SK-N-SH treated with all-trans-retinoic acid at 6 μM for 48 hours (cell line): ENCODE data around the gene IMPG2.

Experiments
- ATAC-seq: fragments of 200-7000 bp; cut with Tn5 transposase; 3 replicates; pipeline ENCODE4 v1.9.1; 2020; ENCODE audit warnings: mild to moderate bottlenecking, moderate library complexity
- ARNTL ChIP-seq: fragments of 450-650 bp; formaldehyde crosslinking; IDR thresholded peaks from 2 replicates; pipeline ENCODE4 v1.5.0; 2020; ENCODE audit warnings: low read depth, mild to moderate bottlenecking, moderate library complexity, borderline replicate concordance
- BACH2 ChIP-seq: fragments of 250-450 bp; sonication (Bioruptor Pico); IDR thresholded peaks from 2 replicates; pipeline ENCODE4 v1.9.0; 2021; ENCODE audit warnings: mild to moderate bottlenecking, borderline replicate concordance
- CREB5 ChIP-seq: fragments of 250-450 bp; sonication (Bioruptor Pico); IDR thresholded peaks from 2 replicates; pipeline ENCODE4 v1.5.1; 2020; ENCODE audit warnings: low read depth, mild to moderate bottlenecking, moderate library complexity
- CSDC2 ChIP-seq: fragments of 250-450 bp; sonication (Bioruptor Pico); IDR thresholded peaks from 2 replicates; pipeline ENCODE4 v1.5.0; 2020; ENCODE audit warnings: mild to moderate bottlenecking, moderate library complexity
- ESRRG ChIP-seq: fragments of 250-450 bp; sonication (Bioruptor Pico); IDR thresholded peaks from 2 replicates; pipeline ENCODE4 v1.6.1; 2021; ENCODE audit warnings: mild to moderate bottlenecking
- GLIS3 ChIP-seq: fragments of 250-450 bp; sonication (Bioruptor Pico); IDR thresholded peaks from 2 replicates; pipeline ENCODE4 v1.5.0; 2020; ENCODE audit warnings: mild to moderate bottlenecking, moderate library complexity
- ISL1 ChIP-seq: fragments of 250-450 bp; sonication (Bioruptor Pico); IDR thresholded peaks from 2 replicates; pipeline ENCODE4 v2.1.2; 2022; ENCODE audit warnings: mild to moderate bottlenecking, moderate library complexity
- OSR1 ChIP-seq: fragments of 250-450 bp; sonication (Bioruptor Pico); IDR thresholded peaks from 2 replicates; pipeline ENCODE4 v1.8.0; 2022; ENCODE audit warnings: moderate library complexity, mild to moderate bottlenecking, inconsistent platforms
- PATZ1 ChIP-seq: fragments of 250-450 bp; sonication (Bioruptor Pico); IDR thresholded peaks from 2 replicates; pipeline ENCODE4 v1.8.0; 2020; ENCODE audit warnings: mild to moderate bottlenecking, moderate library complexity, borderline replicate concordance
- POU6F1 ChIP-seq: fragments of 250-450 bp; sonication (Bioruptor Pico); IDR thresholded peaks from 2 replicates; pipeline ENCODE4 v1.8.0; 2021; ENCODE audit warnings: low read depth, mild to moderate bottlenecking, moderate library complexity, borderline replicate concordance
- PPARA ChIP-seq: fragments of 250-450 bp; sonication (Bioruptor Pico); IDR thresholded peaks from 2 replicates; pipeline ENCODE4 v1.5.0; 2020; ENCODE audit warnings: mild to moderate bottlenecking, borderline replicate concordance
- RARB ChIP-seq: fragments of 250-450 bp; sonication (Bioruptor Pico); IDR thresholded peaks from 2 replicates; pipeline ENCODE4 v1.8.0; 2021; ENCODE audit warnings: mild to moderate bottlenecking, moderate library complexity
- SNAI2 ChIP-seq: fragments of 250-450 bp; sonication (Bioruptor Pico); IDR thresholded peaks from 2 replicates; pipeline ENCODE4 v1.5.0; 2020; ENCODE audit warnings: mild to moderate bottlenecking, moderate library complexity
- TCF4 ChIP-seq: fragments of 250-450 bp; sonication (Bioruptor Pico); IDR thresholded peaks from 2 replicates; pipeline ENCODE4 v1.8.0; 2021; ENCODE audit warnings: mild to moderate bottlenecking, moderate library complexity, borderline replicate concordance
- TOX ChIP-seq: fragments of 250-450 bp; sonication (Bioruptor Pico); IDR thresholded peaks from 2 replicates; pipeline ENCODE4 v1.8.0; 2021; ENCODE audit warnings: mild to moderate bottlenecking, moderate library complexity, borderline replicate concordance
- TSHZ2 ChIP-seq: fragments of 250-450 bp; sonication (Bioruptor Pico); IDR thresholded peaks from 2 replicates; pipeline ENCODE4 v1.5.0; 2020; ENCODE audit warnings: mild to moderate bottlenecking, moderate library complexity
- ZC3H10 ChIP-seq: fragments of 250-450 bp; sonication (Bioruptor Pico); IDR thresholded peaks from 2 replicates; pipeline ENCODE4 v1.5.1; 2021; ENCODE audit warnings: mild to moderate bottlenecking, moderate library complexity
- ZFP30 ChIP-seq: fragments of 450-650 bp; formaldehyde crosslinking; IDR thresholded peaks from 2 replicates; pipeline ENCODE4 v1.5.0; 2022; ENCODE audit warnings: mild to moderate bottlenecking, moderate library complexity
- ZNF565 ChIP-seq: fragments of 450-650 bp; formaldehyde crosslinking; conservative IDR thresholded peaks from 2 replicates; pipeline ENCODE4 v1.5.0; 2020; ENCODE audit warnings: low read depth, mild to moderate bottlenecking, moderate library complexity
- ZNF70 ChIP-seq: fragments of 450-650 bp; formaldehyde crosslinking; IDR thresholded peaks from 2 replicates; pipeline ENCODE4 v1.5.0; 2020; ENCODE audit warnings: mild to moderate bottlenecking, moderate library complexity
- ZNF8 ChIP-seq: fragments of 450-650 bp; formaldehyde crosslinking; IDR thresholded peaks from 2 replicates; pipeline ENCODE4 v1.5.0; 2020; ENCODE audit warnings: mild to moderate bottlenecking, moderate library complexity

The IMPG2 gene

GRCh38 chr3:101329016-101329673 is 8.8 kb upstream of the IMPG2 start:
- TF ChIP-seq SNAI2 (CRISPR knock-in tag) = no peak
- no peak for TF ChIP-seq TCF4 (CRISPR knock-in tag)
- no peak for TF ChIP-seq TSHZ2 (CRISPR knock-in tag)
- no peak for TF ChIP-seq CREB5
- TF ChIP-seq CSDC2 (CRISPR knock-in tag) = no peak
- TF ChIP-seq POU6F1 = no peak
- TF ChIP-seq ZNF8 = no peak
- no peak for TF ChIP-seq ZNF565 (CRISPR knock-in tag)
- TF ChIP-seq ZNF70 (CRISPR knock-in tag) = no peak
- no peak for TF ChIP-seq GLIS3 (CRISPR knock-in tag)
- no peak for TF ChIP-seq PATZ1

GRCh38 chr3:101325393-101326134 is 5.2 kb upstream of the IMPG2 start:
- ATAC-seq = no peak
- TF ChIP-seq ZC3H10 (CRISPR knock-in tag) (no peak), PPARA (CRISPR knock-in tag) (no peak), ZNF8 (no peak), PATZ1 (no peak), ZNF70 (CRISPR knock-in tag) (no peak), ISL1 (no peak), TCF4 (CRISPR knock-in tag) (no peak), ESRRG (CRISPR knock-in tag) (no peak), RARB (CRISPR knock-in tag) (no peak), ZNF565 (CRISPR knock-in tag) (no peak), ZFP30 (CRISPR knock-in tag) (no peak), SNAI2 (CRISPR knock-in tag) (no peak), BACH2 (CRISPR knock-in tag) (no peak), TOX (CRISPR knock-in tag) (no peak)
- TF ChIP-seq, all 23 proteins: peak for 0

More at GRCh38 chr3:101329016-101329673, 8.8 kb upstream of the IMPG2 start:
- ATAC-seq = no peak

GRCh38 chr3:101319531-101319930 is 844 bp downstream of the IMPG2 start:
- ATAC-seq = no peak
- TF ChIP-seq CSDC2 (CRISPR knock-in tag) (no peak), TOX (CRISPR knock-in tag) (no peak), GLIS3 (CRISPR knock-in tag) (no peak), TSHZ2 (CRISPR knock-in tag) (no peak), PPARA (CRISPR knock-in tag) (no peak), OSR1 (no peak), ISL1 (no peak), ZNF8 (no peak), POU6F1 (no peak), ZC3H10 (CRISPR knock-in tag) (no peak), ARNTL (no peak), ZNF70 (CRISPR knock-in tag) (no peak)
